Neural progenitor cell (in vitro differentiated cells): ENCODE results near the gene GPR162. TPM values are rescaled to one million over a fixed set of nuclear protein-coding genes. Genes with fewer than 3 reads are reported as not detected.

Source experiments
- DNase-seq: peaks from one replicate; pipeline ENCODE4 v3.0.0-alpha.2; 2016; ENCODE audit warnings: low spot score
- H2AFZ ChIP-seq: fragments of 200-600 bp; sonication (generic); replicated peaks from 2 replicates; pipeline ENCODE4 v1.6.1; 2016; ENCODE audit warnings: antibody characterized with exemption
- H3F3A ChIP-seq: fragments of 200-600 bp; sonication (generic); 2 replicates; pipeline ENCODE4 v1.6.1; 2016; ENCODE audit warnings: antibody characterized with exemption, low read depth
- H3K27ac ChIP-seq: fragments of 200-600 bp; sonication (generic); 2 replicates; pipeline ENCODE4 v1.5.1; 2016; ENCODE audit warnings: mild to moderate bottlenecking
- H3K27me3 ChIP-seq: fragments of 200-600 bp; sonication (generic); 2 replicates; pipeline ENCODE4 v1.6.1; 2016; ENCODE audit warnings: mild to moderate bottlenecking, moderate library complexity
- H3K36me3 ChIP-seq: fragments of 200-600 bp; sonication (generic); 2 replicates; pipeline ENCODE4 v1.5.1; 2016
- H3K4me1 ChIP-seq: fragments of 200-600 bp; sonication (generic); 2 replicates; pipeline ENCODE4 v1.6.1; 2016; ENCODE audit warnings: mixed run types
- H3K4me2 ChIP-seq: fragments of 200-600 bp; sonication (generic); 2 replicates; pipeline ENCODE4 v1.6.1; 2016
- H3K4me3 ChIP-seq: fragments of 200-600 bp; sonication (generic); 2 replicates; pipeline ENCODE4 v1.5.1; 2016
- H3K79me2 ChIP-seq: fragments of 200-600 bp; sonication (generic); 2 replicates; pipeline ENCODE4 v1.6.1; 2016; ENCODE audit warnings: low read depth
- H3K9ac ChIP-seq: fragments of 200-600 bp; sonication (generic); 2 replicates; pipeline ENCODE4 v1.6.1; 2016
- H3K9me3 ChIP-seq: fragments of 200-600 bp; sonication (generic); 2 replicates; pipeline ENCODE4 v1.5.1; 2016; ENCODE audit warnings: low read depth
- H4K20me1 ChIP-seq: fragments of 200-600 bp; sonication (generic); 2 replicates; pipeline ENCODE4 v1.6.1; 2016; ENCODE audit warnings: low read depth
- H3K27ac Mint-ChIP-seq: 3 replicates; pipeline ENCODE4 v1.8.0; 2021; ENCODE audit warnings: mixed read lengths
- H3K27me3 Mint-ChIP-seq: 2 replicates; pipeline ENCODE4 v1.8.0; 2022; ENCODE audit warnings: low read depth, mild to moderate bottlenecking, inconsistent platforms, moderate library complexity, mixed read lengths; ENCODE audit not compliant: insufficient read depth
- H3K36me3 Mint-ChIP-seq: 3 replicates; pipeline ENCODE4 v1.8.0; 2021; ENCODE audit warnings: mixed read lengths
- H3K4me1 Mint-ChIP-seq: 3 replicates; pipeline ENCODE4 v1.8.0; 2021; ENCODE audit warnings: mixed read lengths
- H3K4me3 Mint-ChIP-seq: 3 replicates; pipeline ENCODE4 v1.8.0; 2021; ENCODE audit warnings: mild to moderate bottlenecking, moderate library complexity, mixed read lengths
- H3K9me3 Mint-ChIP-seq: 3 replicates; pipeline ENCODE4 v1.8.0; 2020; ENCODE audit warnings: mixed read lengths
- CTCF ChIP-seq: fragments of 200-600 bp; sonication (generic); IDR thresholded peaks from 2 replicates; pipeline ENCODE4 v1.5.1; 2017; ENCODE audit warnings: antibody characterized with exemption, mild to moderate bottlenecking
- EZH2 ChIP-seq: fragments of 200-600 bp; sonication (generic); IDR thresholded peaks from 2 replicates; pipeline ENCODE4 v1.6.1; 2017; ENCODE audit warnings: antibody characterized with exemption, mild to moderate bottlenecking, moderate library complexity
- EZH2phosphoT487 ChIP-seq: fragments of 200-600 bp; sonication (generic); IDR thresholded peaks from 2 replicates; pipeline ENCODE4 v1.6.1; 2017; ENCODE audit warnings: antibody characterized with exemption
- total RNA-seq: library from RNA; depleted of rRNA; stranded (reverse); fragments of >200 nt; gene quantifications from 2 replicates; pipeline ENCODE4 v1.2.3, GENCODE V29; 2015; ENCODE audit warnings: low replicate concordance

GPR162 gene
- total RNA-seq, 1 donor from 2014 or later = 10.0 TPM

- peaks cover 23% of the 10 kb centered on the region for H3F3A ChIP-seq
- H3K4me1 ChIP-seq = peaks cover 10% of the 10 kb centered on the region
- Mint-ChIP-seq H3K9me3 (no peaks in the 10 kb centered on the region), H3K27me3 (peaks cover 5% of the 10 kb centered on the region), H3K27ac (no peak overlapping the region), H3K4me3 (no peak overlapping the region), H3K4me1 (peaks cover 19% of the 10 kb centered on the region), H3K36me3 (peaks cover 27% of the 10 kb centered on the region)
- H3K79me2 ChIP-seq = peaks cover 35% of the 10 kb centered on the region
- TF ChIP-seq EZH2 (no peak), CTCF (no peak), EZH2phosphoT487 (no peak)
- H3K27ac ChIP-seq = no peak overlapping the region
- H2AFZ ChIP-seq = no peak overlapping the region
- peaks cover 4% of the 10 kb centered on the region for H3K36me3 ChIP-seq
- H3K27me3 ChIP-seq = no peaks in the 10 kb centered on the region
- peaks cover 15% of the 10 kb centered on the region for H4K20me1 ChIP-seq
- no peak overlapping the region for H3K4me2 ChIP-seq
- no peaks in the 10 kb centered on the region for H3K9me3 ChIP-seq
- no peak for DNase-seq
- no peak overlapping the region for H3K9ac ChIP-seq
- no peak overlapping the region for H3K4me3 ChIP-seq
Measured at GRCh38 chr12:6855322-6855721, 33.7 kb downstream of the GPR162 start.

DNA sequence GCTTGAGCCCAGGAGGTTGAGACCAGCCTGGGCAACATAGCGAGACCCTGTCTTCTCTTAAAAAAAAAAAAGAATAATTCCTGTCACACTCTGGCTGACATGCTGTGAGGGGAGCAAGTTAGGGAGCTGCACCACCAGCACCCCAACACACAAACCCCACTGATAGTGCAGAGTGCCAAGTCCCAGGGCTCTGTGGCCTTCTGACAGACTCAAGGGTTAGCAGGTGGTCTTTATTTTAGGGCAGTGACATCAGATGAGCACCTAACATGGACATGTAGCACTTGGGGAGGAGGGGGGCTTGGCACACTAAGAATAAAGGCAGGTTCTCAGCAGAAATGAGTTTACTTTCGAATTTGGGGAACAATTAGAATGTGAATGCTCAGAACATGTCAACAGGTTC lies 37.2 kb downstream of the GPR162 start:
- Mint-ChIP-seq H3K4me3 (no peak overlapping the region), H3K27ac (no peak overlapping the region), H3K27me3 (peaks cover 4% of the 10 kb centered on the region), H3K36me3 (peaks cover 44% of the 10 kb centered on the region), H3K4me1 (peaks cover 4% of the 10 kb centered on the region), H3K9me3 (no peaks in the 10 kb centered on the region)
- no peak overlapping the region for H3K27ac ChIP-seq
- peaks cover 4% of the 10 kb centered on the region for H3K36me3 ChIP-seq
- DNase-seq = no peak
- no peaks in the 10 kb centered on the region for H3K9me3 ChIP-seq
- H3K4me2 ChIP-seq = no peak overlapping the region
- no peak overlapping the region for H3K9ac ChIP-seq
- H3K4me1 ChIP-seq = no peaks in the 10 kb centered on the region
- no peaks in the 10 kb centered on the region for H3F3A ChIP-seq
- H3K27me3 ChIP-seq = no peaks in the 10 kb centered on the region
- TF ChIP-seq EZH2 (no peak), EZH2phosphoT487 (no peak), CTCF (no peak)
- H3K4me3 ChIP-seq = no peak overlapping the region
- peaks cover 17% of the 10 kb centered on the region for H3K79me2 ChIP-seq
- H2AFZ ChIP-seq = no peak overlapping the region
- peaks cover 7% of the 10 kb centered on the region for H4K20me1 ChIP-seq

- H3K4me1 Mint-ChIP-seq = no peaks in the 10 kb centered on the region
- H3K9me3 ChIP-seq = no peaks in the 10 kb centered on the region
- no peaks in the 10 kb centered on the region for H3K27me3 ChIP-seq
- peaks cover 47% of the 10 kb centered on the region for H3K36me3 Mint-ChIP-seq
- no peak overlapping the region for H3K27ac Mint-ChIP-seq
- H3K4me2 ChIP-seq = no peak overlapping the region
- H3K4me1 ChIP-seq = no peaks in the 10 kb centered on the region
- H3K9ac ChIP-seq = no peak overlapping the region
- H3K27ac ChIP-seq = no peak overlapping the region
- H3F3A ChIP-seq = peaks cover 2% of the 10 kb centered on the region
- no peak for TF ChIP-seq EZH2phosphoT487
- no peak for TF ChIP-seq EZH2
- TF ChIP-seq CTCF = no peak
- peaks cover 4% of the 10 kb centered on the region for H3K79me2 ChIP-seq
- H3K27me3 Mint-ChIP-seq = peaks cover 6% of the 10 kb centered on the region
- no peak for DNase-seq
- H3K4me3 Mint-ChIP-seq = peak overlapping the region; percentile 46
- H3K9me3 Mint-ChIP-seq = no peaks in the 10 kb centered on the region
- H2AFZ ChIP-seq = no peak overlapping the region
- no peak overlapping the region for H3K4me3 ChIP-seq
- H4K20me1 ChIP-seq = no peaks in the 10 kb centered on the region
- H3K36me3 ChIP-seq = peaks cover 4% of the 10 kb centered on the region
Measured at GRCh38 chr12:6860116-6860515, 38.5 kb downstream of the GPR162 start.
